Ovary (tissue), 9 donors: Measurements from ENCODE around the gene KRT33B. TPM values are rescaled to one million over a fixed set of nuclear protein-coding genes. Genes with fewer than 3 reads are reported as not detected.

ENCODE experiments used
- DNase-seq, 5 donors: peaks; one replicate each; pipeline ENCODE4 v3.0.0-alpha.2; 2019 to 2020
- H3K27ac ChIP-seq, 2 donors: fragments of 200-600 bp; one replicate each; pipeline versions ENCODE4 v1.5.1 to v1.8.0; 2019 to 2022
- H3K27me3 ChIP-seq: fragments of 200-600 bp; one replicate; pipeline ENCODE4 v1.8.0; 2022
- H3K36me3 ChIP-seq: fragments of 200-600 bp; sonication (generic); one replicate; pipeline ENCODE4 v1.5.1; 2019
- H3K4me1 ChIP-seq: one replicate; pipeline ENCODE4 v1.8.1; 2013; ENCODE audit warnings: mild to moderate bottlenecking, moderate library complexity; ENCODE audit not compliant: insufficient read depth
- H3K4me3 ChIP-seq: fragments of 200-600 bp; sonication (generic); one replicate; pipeline ENCODE4 v1.5.1; 2017
- H3K9me3 ChIP-seq, 2 donors: fragments of 200-600 bp in 1 of 2; sonication (generic) in 1 of 2; one replicate each; pipeline versions ENCODE4 v1.5.1 to v1.8.1; 2013 to 2019; ENCODE audit warnings: mild to moderate bottlenecking in 1 of 2, moderate library complexity in 1 of 2
- CTCF ChIP-seq, 3 donors: fragments of 450-650 bp in 2 of 3; fragments of 200-600 bp in 1 of 3; IDR thresholded peaks; one replicate each; pipeline versions ENCODE4 v1.5.1 to v1.8.0; 2016 to 2022; ENCODE audit warnings: antibody characterized with exemption in 3 of 3, mild to moderate bottlenecking in 1 of 3
- EP300 ChIP-seq: sonication (generic); formaldehyde crosslinking; IDR thresholded peaks from one replicate; pipeline ENCODE4 v1.6.1; 2017; ENCODE audit warnings: antibody characterized with exemption
- POLR2A ChIP-seq: fragments of 450-650 bp; IDR thresholded peaks from one replicate; pipeline ENCODE4 v1.6.1; 2017; ENCODE audit warnings: antibody characterized with exemption, mild to moderate bottlenecking, moderate library complexity
- WGBS, 3 donors: extraction: QIAGEN DNeasy Blood & Tissue Kit in 1 of 3; methylation state at CpG; one replicate each; pipeline versions ENCODE4 v1.1.5 to v1.1.7; 2013 to 2017; 5-methylcytosine and 5-hydroxymethylcytosine counted together
- intact Hi-C, 4 donors: fragments of 100-400 bp; cut with DNase I; formaldehyde crosslinking; loops; one replicate each; pipeline versions ENCODE4 v1.11.0 to v1.15.1; 2022 to 2023
- polyA plus RNA-seq, 2 donors: library from polyadenylated mRNA; stranded (reverse); fragments of 200-250 nt in 1 of 2; fragments of 350-450 nt in 1 of 2; fragmentation: Illumina TruSeq in 1 of 2; extraction: RNeasy Lipid Tissue Mini Kit (QIAGEN cat#74804) in 1 of 2; gene quantifications; one replicate each; pipeline ENCODE4 v1.2.3, GENCODE V29; 2013 to 2014
- total RNA-seq, 7 donors: library from RNA; depleted of rRNA in 2 of 7; stranded (reverse); fragments of >200 nt in 2 of 7; fragmentation: NEBNext Ultra II Directional in 3 of 7; extraction: Animal tissue kit (Norgen Biotek cat#: 25700) in 3 of 7; gene quantifications; one replicate each; pipeline versions ENCODE4 v1.1.0 to v1.2.4, GENCODE V29; 2016 to 2023
- donor health status: DM: no; HTN: no; CAD: no; lungs with moderate emphysema.
- donor health status: DM: no; HTN: no; CAD: no.
- donor health status: Bipolar disorder and iron deficiency.
- donor health status: DM: yes; HTN: yes; CAD: no.
- donor health status: DM: no; HTN: no; CAD: no.
- donor health status: DM: yes; HTN: yes; CAD: no.

The KRT33B gene
- total and polyA plus RNA-seq, 9 donors = not detected

- DNase-seq = no peak
- Histone ChIP-seq H3K36me3 (no peaks in the 10 kb centered on the region), H3K4me1 (no peaks in the 10 kb centered on the region), H3K9me3 (no peaks in the 10 kb centered on the region), H3K4me3 (no peak overlapping the region), H3K27me3 (no peaks in the 10 kb centered on the region), H3K27ac (no peak overlapping the region)
- TF ChIP-seq POLR2A (no peak), EP300 (no peak), CTCF (IDR thresholded peaks at IDR 0.05) (no peak)
- intact Hi-C loops = no loop called here
- WGBS, 3 donors = 31 to 45% (median 39%) methylated on average over 2 of the region's 2 CpGs
These were observed 51.4 kb downstream of the KRT33B start for GRCh38 chr17:41318231-41318630.

GRCh38 chr17:41315814-41316445, 53.7 kb downstream of the KRT33B start:
- H3K4me3 ChIP-seq = no peak overlapping the region
- no peak overlapping the region for H3K27ac ChIP-seq
- intact Hi-C loops = no loop called here
- 75 to 77% (median 77%) methylated on average over 17 of the region's 17 CpGs for WGBS, 3 donors
- no peak for DNase-seq
- H3K27me3 ChIP-seq = no peaks in the 10 kb centered on the region
- no peaks in the 10 kb centered on the region for H3K9me3 ChIP-seq
- no peaks in the 10 kb centered on the region for H3K4me1 ChIP-seq
- H3K36me3 ChIP-seq = no peaks in the 10 kb centered on the region
- TF ChIP-seq CTCF (IDR thresholded peaks at IDR 0.05) (no peak), EP300 (no peak), POLR2A (no peak)

- intact Hi-C loops = no loop called here
- no peak within 1 kb of the TSS for H3K4me3 ChIP-seq
- 81 to 86% (median 82%) methylated on average over 24 of the region's 24 CpGs for WGBS, 3 donors
- H3K4me1 ChIP-seq = no peaks in the 10 kb centered on the region
- no peaks in the 10 kb centered on the region for H3K27me3 ChIP-seq
- DNase-seq = no peak
- H3K36me3 ChIP-seq = no peaks in the 10 kb centered on the region
- H3K27ac ChIP-seq = no peak within 1 kb of the TSS
- no peak for TF ChIP-seq CTCF (IDR thresholded peaks at IDR 0.05)
- no peak for TF ChIP-seq POLR2A
- no peak for TF ChIP-seq EP300
- no peaks in the 10 kb centered on the region for H3K9me3 ChIP-seq
These were observed 54.3 kb downstream of the KRT33B start, which contains the start of gene KRTAP17-1 for GRCh38 chr17:41315204-41315794. Gene KRTAP17-1, minus strand, starts transcription at chr17:41315710. Its CDS starts 60 bp downstream, at chr17:41315650.

Other genes with a start within 250 kb of the KRT33B start
Only the 30 nearest of the 32 such genes appear.
- gene KRTAP4-6, start 229.3 kb downstream of the KRT33B start, total RNA-seq = not detected
- gene KRTAP4-6, start 229.3 kb downstream of the KRT33B start, polyA plus RNA-seq = not detected
- not detected for gene KRTAP4-5, start 220.0 kb downstream of the KRT33B start, total RNA-seq
- not detected for gene KRTAP4-5, start 220.0 kb downstream of the KRT33B start, polyA plus RNA-seq
- gene KRTAP4-4, start 209.1 kb downstream of the KRT33B start, total RNA-seq = not detected
- not detected for gene KRTAP4-4, start 209.1 kb downstream of the KRT33B start, polyA plus RNA-seq
- gene KRTAP4-3, start 201.6 kb downstream of the KRT33B start, total RNA-seq = not detected
- not detected for gene KRTAP4-3, start 201.6 kb downstream of the KRT33B start, polyA plus RNA-seq
- not detected for gene KRTAP4-2, start 191.6 kb downstream of the KRT33B start, total RNA-seq
- gene KRTAP4-2, start 191.6 kb downstream of the KRT33B start, polyA plus RNA-seq = not detected
- gene KRTAP4-1, start 184.9 kb downstream of the KRT33B start, total RNA-seq = not detected
- gene KRTAP4-1, start 184.9 kb downstream of the KRT33B start, polyA plus RNA-seq = not detected
- not detected for gene KRTAP9-1, start 179.9 kb downstream of the KRT33B start, total RNA-seq
- gene KRTAP9-1, start 179.9 kb downstream of the KRT33B start, polyA plus RNA-seq = not detected
- gene KRTAP9-2, start 143.2 kb downstream of the KRT33B start, total RNA-seq = not detected
- not detected for gene KRTAP9-2, start 143.2 kb downstream of the KRT33B start, polyA plus RNA-seq
- not detected for gene KRTAP9-3, start 137.4 kb downstream of the KRT33B start, total RNA-seq
- gene KRTAP9-3, start 137.4 kb downstream of the KRT33B start, polyA plus RNA-seq = not detected
- not detected for gene KRTAP9-8, start 131.8 kb downstream of the KRT33B start, total RNA-seq
- not detected for gene KRTAP9-8, start 131.8 kb downstream of the KRT33B start, polyA plus RNA-seq
- gene KRTAP9-4, start 120.1 kb downstream of the KRT33B start, total RNA-seq = not detected
- not detected for gene KRTAP9-4, start 120.1 kb downstream of the KRT33B start, polyA plus RNA-seq
- not detected for gene KRTAP9-9, start 114.4 kb downstream of the KRT33B start, total RNA-seq
- gene KRTAP9-9, start 114.4 kb downstream of the KRT33B start, polyA plus RNA-seq = not detected
- gene KRTAP9-6, start 104.4 kb downstream of the KRT33B start, total RNA-seq = not detected
- not detected for gene KRTAP9-6, start 104.4 kb downstream of the KRT33B start, polyA plus RNA-seq
- not detected for gene KRTAP9-7, start 94.1 kb downstream of the KRT33B start, total RNA-seq
- gene KRTAP9-7, start 94.1 kb downstream of the KRT33B start, polyA plus RNA-seq = not detected
- gene KRTAP29-1, start 67.0 kb downstream of the KRT33B start, total RNA-seq = not detected
- not detected for gene KRTAP29-1, start 67.0 kb downstream of the KRT33B start, polyA plus RNA-seq
- gene KRTAP16-1, start 60.5 kb downstream of the KRT33B start, total RNA-seq = not detected
- gene KRTAP16-1, start 60.5 kb downstream of the KRT33B start, polyA plus RNA-seq = not detected
- not detected for gene KRTAP17-1, start 54.1 kb downstream of the KRT33B start, total RNA-seq
- gene KRTAP17-1, start 54.1 kb downstream of the KRT33B start, polyA plus RNA-seq = not detected
- not detected for gene KRT33A, start 19.0 kb downstream of the KRT33B start, total RNA-seq
- gene KRT33A, start 19.0 kb downstream of the KRT33B start, polyA plus RNA-seq = not detected
- gene KRT34, start 12.5 kb upstream of the KRT33B start, total RNA-seq = not detected
- gene KRT34, start 12.5 kb upstream of the KRT33B start, polyA plus RNA-seq = not detected
- gene KRT31, start 27.8 kb upstream of the KRT33B start, total RNA-seq = not detected
- not detected for gene KRT31, start 27.8 kb upstream of the KRT33B start, polyA plus RNA-seq
- not detected for gene KRT37, start 54.8 kb upstream of the KRT33B start, total RNA-seq
- not detected for gene KRT37, start 54.8 kb upstream of the KRT33B start, polyA plus RNA-seq
- not detected for gene KRT38, start 71.2 kb upstream of the KRT33B start, total RNA-seq
- not detected for gene KRT38, start 71.2 kb upstream of the KRT33B start, polyA plus RNA-seq
- gene KRT32, start 97.6 kb upstream of the KRT33B start, total RNA-seq = under 1 TPM in 2 of 7 donors, not detected in 5; 0.18 to 0.20 TPM
- gene KRT32, start 97.6 kb upstream of the KRT33B start, polyA plus RNA-seq = under 1 TPM in 1 of 2 donors, not detected in 1; 0.33 TPM
- not detected for gene KRT35, start 111.3 kb upstream of the KRT33B start, total RNA-seq
- gene KRT35, start 111.3 kb upstream of the KRT33B start, polyA plus RNA-seq = not detected
- not detected for gene KRT36, start 120.1 kb upstream of the KRT33B start, total RNA-seq
- under 1 TPM in 1 of 2 donors, not detected in 1; 0.50 TPM for gene KRT36, start 120.1 kb upstream of the KRT33B start, polyA plus RNA-seq
- 1 to 10 TPM in 3 of 7 donors, under 1 TPM in 2, not detected in 2; 0.32 to 3.7 (median 3.2) TPM for gene KRT13, start 135.8 kb upstream of the KRT33B start, total RNA-seq
- gene KRT13, start 135.8 kb upstream of the KRT33B start, polyA plus RNA-seq = 1 to 10 TPM in 1 of 2 donors, under 1 TPM in 1; 0.16 to 1.1 TPM
- 1 to 10 TPM in 1 of 7 donors, under 1 TPM in 5, not detected in 1; 0.17 to 9.4 (median 0.46) TPM for gene KRT15, start 149.1 kb upstream of the KRT33B start, total RNA-seq
- under 1 TPM; 0.11 to 0.22 TPM for gene KRT15, start 149.1 kb upstream of the KRT33B start, polyA plus RNA-seq
- 100 to 1,000 TPM in 4 of 7 donors, 10 to 100 TPM in 3; 68.5 to 653 (median 144) TPM for gene KRT19, start 158.5 kb upstream of the KRT33B start, total RNA-seq
- 100 to 1,000 TPM in 1 of 2 donors, 10 to 100 TPM in 1; 13.3 to 110 TPM for gene KRT19, start 158.5 kb upstream of the KRT33B start, polyA plus RNA-seq
- not detected for gene KRT9, start 202.2 kb upstream of the KRT33B start, total RNA-seq
- gene KRT9, start 202.2 kb upstream of the KRT33B start, polyA plus RNA-seq = not detected
- 1 to 10 TPM in 1 of 7 donors, under 1 TPM in 2, not detected in 4; 0.38 to 1.1 (median 0.75) TPM for gene KRT14, start 217.1 kb upstream of the KRT33B start, total RNA-seq
- not detected for gene KRT14, start 217.1 kb upstream of the KRT33B start, polyA plus RNA-seq